ENCODE results near the gene PFDN2.

Gene PFDN2

GRCh38 chr1:161133220-161133740, 15.4 kb upstream of the PFDN2 start:
- H3K36me3 ChIP-seq (ENCODE audit: control insufficient read depth, insufficient read depth, low read length) = peaks cover 2% of the 10 kb centered on the region
- no peaks in the 10 kb centered on the region for H3K27me3 ChIP-seq (replicated peaks; ENCODE audit: control insufficient read depth, insufficient read depth, low read length)
- peak overlapping the region; percentile 91 for H3K4me3 ChIP-seq (replicated peaks; ENCODE audit: low read depth, low read length)
- no peak for TF ChIP-seq CTCF (IDR thresholded peaks at IDR 0.05; ENCODE audit: insufficient read depth, low read length, poor library complexity, severe bottlenecking)
- no peak for DNase-seq (ENCODE audit: extremely low read depth, insufficient read length)

DNA sequence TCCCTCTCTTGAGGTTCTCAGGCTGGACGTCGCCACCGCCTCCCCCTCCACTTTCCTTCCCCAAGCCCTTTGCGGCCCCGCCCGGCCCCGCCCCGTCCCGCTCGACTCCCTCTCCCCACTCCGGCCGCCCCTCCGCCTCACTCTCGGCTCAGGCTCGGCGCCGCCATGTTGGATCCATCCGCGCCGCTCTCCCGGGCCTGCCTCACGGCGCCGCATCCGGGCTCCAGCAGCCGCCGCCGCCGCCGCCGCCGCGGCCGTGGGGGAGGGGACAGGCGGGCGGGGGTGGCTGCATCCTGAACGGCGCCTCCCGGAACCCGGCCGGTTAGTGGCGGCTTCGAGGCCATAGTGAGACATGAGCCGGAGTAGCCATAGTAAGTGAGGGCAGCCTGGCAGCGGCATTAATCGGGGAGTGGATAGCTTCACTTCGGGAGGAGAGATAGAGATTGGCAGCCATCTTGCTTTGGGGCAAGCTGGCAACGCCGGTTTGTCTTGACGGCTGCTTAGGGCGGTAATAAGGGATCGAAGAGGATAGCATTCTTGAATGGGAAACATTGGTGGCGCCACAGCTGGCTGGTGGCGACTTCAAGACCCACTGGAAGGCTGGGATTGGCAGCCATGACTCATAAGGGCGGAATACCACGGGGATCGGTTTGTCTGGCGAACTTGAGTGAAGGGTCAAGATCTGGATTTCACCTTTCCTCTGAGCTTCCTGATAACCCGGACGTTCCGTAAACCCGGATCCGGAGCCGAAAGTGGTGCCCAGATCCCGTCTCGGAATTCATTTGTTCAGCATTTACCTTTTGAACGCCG, 14.8 kb upstream of the PFDN2 start, which contains the start of gene DEDD:
Gene DEDD, minus strand, starts transcription at position 258 of the 810 bp plus-strand sequence. CDS start 8,205 bp downstream, outside the sequence.
- TF ChIP-seq CTCF (IDR thresholded peaks at IDR 0.05; ENCODE audit: insufficient read depth, low read length, poor library complexity, severe bottlenecking) = no peak

DNA sequence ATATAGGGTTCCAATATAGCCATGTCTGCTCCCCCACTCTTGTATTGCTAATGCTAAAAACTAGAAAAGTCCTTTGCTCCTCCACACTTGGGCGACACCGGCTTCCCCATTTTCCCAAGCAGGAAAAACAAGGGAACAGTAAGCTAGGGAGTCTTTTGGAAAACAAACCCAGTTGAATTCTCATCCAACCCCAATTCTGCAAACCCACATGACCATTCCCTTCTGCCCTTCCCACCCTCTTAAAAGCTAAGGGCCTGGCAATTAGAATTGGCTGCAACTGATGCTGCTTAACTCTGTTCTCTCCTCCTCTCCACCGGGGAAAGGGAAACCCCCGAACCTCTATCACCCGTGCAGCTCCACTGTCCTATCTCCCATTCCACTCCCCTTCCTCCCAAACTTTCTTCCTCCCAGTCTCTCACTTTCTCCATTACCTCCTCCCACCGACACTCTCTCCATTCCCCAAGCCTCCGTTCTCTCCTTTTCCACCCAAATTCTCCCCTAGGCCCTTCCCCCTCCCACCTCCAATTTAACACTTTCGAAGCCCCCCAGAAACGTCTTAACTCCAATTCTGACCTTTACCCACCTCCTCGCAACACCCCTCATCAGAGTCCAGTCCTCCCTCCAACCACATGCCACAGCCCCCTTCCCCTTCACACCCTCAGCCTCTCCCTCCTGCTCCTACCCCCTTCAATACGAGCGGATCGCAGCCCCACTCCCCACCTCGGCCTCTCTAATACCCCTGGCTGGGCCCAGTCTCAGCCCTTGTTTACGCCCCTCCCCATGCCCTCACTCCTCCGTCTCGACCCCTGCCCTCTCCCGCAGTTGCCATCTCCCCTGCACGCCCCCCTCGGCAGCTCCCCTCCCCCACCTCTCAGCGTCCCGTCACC, 13.9 kb upstream of the PFDN2 start:
- no peak for DNase-seq (ENCODE audit: extremely low read depth, insufficient read length)
- H3K36me3 ChIP-seq (ENCODE audit: control insufficient read depth, insufficient read depth, low read length) = peaks cover 2% of the 10 kb centered on the region
- H3K4me3 ChIP-seq (replicated peaks; ENCODE audit: low read depth, low read length) = peak overlapping the region; percentile 91
- no peaks in the 10 kb centered on the region for H3K27me3 ChIP-seq (replicated peaks; ENCODE audit: control insufficient read depth, insufficient read depth, low read length)
- no peak for TF ChIP-seq CTCF (IDR thresholded peaks at IDR 0.05; ENCODE audit: insufficient read depth, low read length, poor library complexity, severe bottlenecking)

More for the DNA sequence above, 14.8 kb upstream of the PFDN2 start, which contains the start of gene DEDD:
- Histone ChIP-seq H3K36me3 (ENCODE audit: control insufficient read depth, insufficient read depth, low read length) (peaks cover 2% of the 10 kb centered on the region), H3K4me3 (replicated peaks; ENCODE audit: low read depth, low read length) (peak within 1 kb of the TSS; percentile 91), H3K27me3 (replicated peaks; ENCODE audit: control insufficient read depth, insufficient read depth, low read length) (no peaks in the 10 kb centered on the region)
- DNase-seq (ENCODE audit: extremely low read depth, insufficient read length) = peak; percentile 91

DNA sequence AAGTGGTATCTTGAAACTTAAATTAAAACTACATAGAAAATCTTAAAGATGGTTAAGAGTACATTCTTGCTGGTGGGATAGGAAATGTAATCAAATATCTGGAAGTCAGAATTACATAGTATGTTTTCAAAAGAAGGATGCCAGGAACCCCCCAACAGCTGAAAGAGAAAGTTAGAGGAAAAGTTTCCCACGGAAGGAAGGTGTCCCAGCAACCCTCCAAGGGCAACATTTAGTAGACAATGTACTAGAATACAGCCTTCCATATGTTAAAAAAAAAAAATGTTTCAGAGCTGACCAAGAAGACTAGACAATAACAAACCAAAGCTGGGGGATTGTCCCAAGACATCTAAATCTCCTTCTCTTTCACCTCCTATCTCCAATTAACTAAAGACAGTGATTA, 12.4 kb upstream of the PFDN2 start:
- Histone ChIP-seq H3K4me3 (replicated peaks; ENCODE audit: low read depth, low read length) (no peak overlapping the region), H3K27me3 (replicated peaks; ENCODE audit: control insufficient read depth, insufficient read depth, low read length) (no peaks in the 10 kb centered on the region), H3K36me3 (ENCODE audit: control insufficient read depth, insufficient read depth, low read length) (peaks cover 4% of the 10 kb centered on the region)
- no peak for TF ChIP-seq CTCF (IDR thresholded peaks at IDR 0.05; ENCODE audit: insufficient read depth, low read length, poor library complexity, severe bottlenecking)
- no peak for DNase-seq (ENCODE audit: extremely low read depth, insufficient read length)

GRCh38 chr1:161128591-161129420, 11.0 kb upstream of the PFDN2 start:
- no peaks in the 10 kb centered on the region for H3K27me3 ChIP-seq (replicated peaks; ENCODE audit: control insufficient read depth, insufficient read depth, low read length)
- DNase-seq (ENCODE audit: extremely low read depth, insufficient read length) = no peak
- no peak for TF ChIP-seq CTCF (IDR thresholded peaks at IDR 0.05; ENCODE audit: insufficient read depth, low read length, poor library complexity, severe bottlenecking)
- peaks cover 9% of the 10 kb centered on the region for H3K36me3 ChIP-seq (ENCODE audit: control insufficient read depth, insufficient read depth, low read length)
- H3K4me3 ChIP-seq (replicated peaks; ENCODE audit: low read depth, low read length) = no peak overlapping the region
